Suprapubic skin (tissue), 4 donors: Measurements from ENCODE around the gene LRIF1. TPM values are rescaled to one million over a fixed set of nuclear protein-coding genes. Genes with fewer than 3 reads are reported as not detected.

Experiments used
- DNase-seq, 2 donors: peaks; one replicate each; pipeline ENCODE4 v3.0.0-alpha.2; 2019; ENCODE audit warnings: low spot score in 2 of 2
- H3K27ac ChIP-seq: fragments of 200-600 bp; sonication (generic); one replicate; pipeline ENCODE4 v1.5.1; 2019
- H3K27me3 ChIP-seq: fragments of 200-600 bp; sonication (generic); one replicate; pipeline ENCODE4 v1.5.1; 2019
- H3K36me3 ChIP-seq: fragments of 200-600 bp; sonication (generic); one replicate; pipeline ENCODE4 v1.5.1; 2019
- H3K4me1 ChIP-seq: fragments of 200-600 bp; sonication (generic); one replicate; pipeline ENCODE4 v1.5.1; 2019
- H3K4me3 ChIP-seq: fragments of 200-600 bp; sonication (generic); one replicate; pipeline ENCODE4 v1.5.1; 2019; ENCODE audit warnings: mild to moderate bottlenecking
- H3K9me3 ChIP-seq: fragments of 200-600 bp; sonication (generic); one replicate; pipeline ENCODE4 v1.5.1; 2019
- EP300 ChIP-seq: sonication (generic); formaldehyde crosslinking; IDR thresholded peaks from one replicate; pipeline ENCODE4 v1.6.1; 2017; ENCODE audit warnings: antibody characterized with exemption
- POLR2A ChIP-seq, 2 donors: fragments of 450-650 bp; IDR thresholded peaks; one replicate each; pipeline ENCODE4 v1.6.1; 2017; ENCODE audit warnings: antibody characterized with exemption in 2 of 2, mild to moderate bottlenecking in 2 of 2, moderate library complexity in 2 of 2
- POLR2AphosphoS5 ChIP-seq, 3 donors: sonication (generic); formaldehyde crosslinking; IDR thresholded peaks; one replicate each; pipeline ENCODE4 v1.6.1; 2017; ENCODE audit warnings: antibody characterized with exemption in 3 of 3
- WGBS: methylation state at CpG from one replicate; pipeline ENCODE4 v1.1.5; 2018; 5-methylcytosine and 5-hydroxymethylcytosine counted together
- total RNA-seq, 4 donors: library from RNA; depleted of rRNA; stranded (reverse); fragments of >200 nt; gene quantifications; one replicate each; pipeline ENCODE4 v1.1.0, GENCODE V29; 2016
- TF ChIP-seq, protein P1 (sequence below), 2 donors: fragments of 200-600 bp in 1 of 2; fragments of 450-650 bp in 1 of 2; sonication (generic) in 1 of 2; IDR thresholded peaks; one replicate each; pipeline ENCODE4 v1.5.1; 2016 to 2019; ENCODE audit warnings: antibody characterized with exemption in 2 of 2, mild to moderate bottlenecking in 1 of 2, moderate library complexity in 1 of 2

LRIF1 gene
- total RNA-seq, 4 donors from 2014 or later, result 7.9 to 11.5 (median 8.7) TPM

DNA sequence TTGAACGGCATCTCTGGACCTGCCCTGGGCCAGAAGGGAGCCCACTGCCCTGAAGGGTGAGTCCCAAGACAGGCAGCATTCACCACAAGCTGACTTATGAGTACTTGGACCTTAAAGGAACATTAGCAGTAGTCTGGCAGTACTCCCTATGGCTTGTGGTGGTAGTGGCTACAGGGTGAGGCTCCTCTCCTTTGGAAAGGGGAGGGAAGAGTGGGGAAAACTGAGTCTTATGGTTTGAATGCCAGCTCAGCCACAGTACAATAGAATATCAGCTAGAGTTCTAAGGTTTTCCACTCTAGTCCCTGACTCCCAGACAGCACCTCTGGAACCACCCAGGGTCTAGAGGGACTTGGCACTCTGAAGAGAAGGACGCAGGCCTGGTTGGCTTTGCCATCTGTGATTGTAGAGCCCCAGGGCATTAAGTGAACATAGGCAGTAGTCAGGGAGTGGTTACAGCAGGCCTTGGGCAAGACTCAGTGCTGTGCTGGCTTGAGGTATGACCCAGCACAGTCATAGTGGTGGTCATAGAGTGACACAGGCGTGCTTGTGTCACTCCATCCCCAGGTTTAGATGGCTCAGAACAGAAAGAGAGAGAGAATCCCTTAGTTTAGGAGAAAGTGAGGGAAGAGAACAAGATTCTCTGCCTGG, 59.7 kb downstream of the LRIF1 start:
- WGBS, result 66% methylated on average over 3 of the region's 3 CpGs

GRCh38 chr1:110902820-110903463, 60.8 kb downstream of the LRIF1 start:
- DNase-seq, result no peak
- no peak overlapping the region for H3K4me3 ChIP-seq
- TF ChIP-seq, protein P1, sequence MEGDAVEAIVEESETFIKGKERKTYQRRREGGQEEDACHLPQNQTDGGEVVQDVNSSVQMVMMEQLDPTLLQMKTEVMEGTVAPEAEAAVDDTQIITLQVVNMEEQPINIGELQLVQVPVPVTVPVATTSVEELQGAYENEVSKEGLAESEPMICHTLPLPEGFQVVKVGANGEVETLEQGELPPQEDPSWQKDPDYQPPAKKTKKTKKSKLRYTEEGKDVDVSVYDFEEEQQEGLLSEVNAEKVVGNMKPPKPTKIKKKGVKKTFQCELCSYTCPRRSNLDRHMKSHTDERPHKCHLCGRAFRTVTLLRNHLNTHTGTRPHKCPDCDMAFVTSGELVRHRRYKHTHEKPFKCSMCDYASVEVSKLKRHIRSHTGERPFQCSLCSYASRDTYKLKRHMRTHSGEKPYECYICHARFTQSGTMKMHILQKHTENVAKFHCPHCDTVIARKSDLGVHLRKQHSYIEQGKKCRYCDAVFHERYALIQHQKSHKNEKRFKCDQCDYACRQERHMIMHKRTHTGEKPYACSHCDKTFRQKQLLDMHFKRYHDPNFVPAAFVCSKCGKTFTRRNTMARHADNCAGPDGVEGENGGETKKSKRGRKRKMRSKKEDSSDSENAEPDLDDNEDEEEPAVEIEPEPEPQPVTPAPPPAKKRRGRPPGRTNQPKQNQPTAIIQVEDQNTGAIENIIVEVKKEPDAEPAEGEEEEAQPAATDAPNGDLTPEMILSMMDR (IDR thresholded peaks at IDR 0.05), result no peak
- TF ChIP-seq POLR2A (IDR thresholded peaks at IDR 0.05) (no peak), EP300 (no peak), POLR2AphosphoS5 (IDR thresholded peaks at IDR 0.05) (no peak)
- H3K27ac ChIP-seq, result no peak overlapping the region
- H3K27me3 ChIP-seq, result no peaks in the 10 kb centered on the region
- H3K9me3 ChIP-seq, result no peaks in the 10 kb centered on the region
- H3K36me3 ChIP-seq, result no peaks in the 10 kb centered on the region
- no peaks in the 10 kb centered on the region for H3K4me1 ChIP-seq
- WGBS, result 78% methylated on average over 5 of the region's 6 CpGs

More for the DNA sequence above, 59.7 kb downstream of the LRIF1 start:
- Histone ChIP-seq H3K4me3 (no peak overlapping the region), H3K9me3 (no peaks in the 10 kb centered on the region), H3K4me1 (no peaks in the 10 kb centered on the region), H3K27ac (no peak overlapping the region), H3K27me3 (no peaks in the 10 kb centered on the region), H3K36me3 (no peaks in the 10 kb centered on the region)
- DNase-seq, result no peak
- TF ChIP-seq POLR2AphosphoS5 (IDR thresholded peaks at IDR 0.05), result no peak
- TF ChIP-seq, protein P1 (IDR thresholded peaks at IDR 0.05), result no peak
- no peak for TF ChIP-seq EP300
- TF ChIP-seq POLR2A (IDR thresholded peaks at IDR 0.05), result no peak

- WGBS, result 80% methylated on average over 1 of the region's 1 CpG
- H3K36me3 ChIP-seq, result no peaks in the 10 kb centered on the region
- H3K9me3 ChIP-seq, result no peaks in the 10 kb centered on the region
- H3K27me3 ChIP-seq, result no peaks in the 10 kb centered on the region
- no peak overlapping the region for H3K4me3 ChIP-seq
- TF ChIP-seq POLR2A (IDR thresholded peaks at IDR 0.05), result no peak
- TF ChIP-seq POLR2AphosphoS5 (IDR thresholded peaks at IDR 0.05), result no peak
- TF ChIP-seq, protein P1 (IDR thresholded peaks at IDR 0.05), result no peak
- TF ChIP-seq EP300, result no peak
- no peaks in the 10 kb centered on the region for H3K4me1 ChIP-seq
- no peak for DNase-seq
- no peak overlapping the region for H3K27ac ChIP-seq
Measured at GRCh38 chr1:110899458-110899843, 64.3 kb downstream of the LRIF1 start.

- Histone ChIP-seq H3K27me3 (no peaks in the 10 kb centered on the region), H3K9me3 (no peaks in the 10 kb centered on the region), H3K27ac (no peak overlapping the region), H3K36me3 (no peaks in the 10 kb centered on the region), H3K4me3 (no peak overlapping the region), H3K4me1 (no peaks in the 10 kb centered on the region)
- TF ChIP-seq POLR2AphosphoS5 (IDR thresholded peaks at IDR 0.05), result no peak
- TF ChIP-seq, protein P1 (IDR thresholded peaks at IDR 0.05), result no peak
- TF ChIP-seq EP300, result no peak
- no peak for TF ChIP-seq POLR2A (IDR thresholded peaks at IDR 0.05)
- WGBS, result 51% methylated on average over 3 of the region's 3 CpGs
- no peak for DNase-seq
Measured at GRCh38 chr1:110898734-110899457, 64.8 kb downstream of the LRIF1 start.

DNA sequence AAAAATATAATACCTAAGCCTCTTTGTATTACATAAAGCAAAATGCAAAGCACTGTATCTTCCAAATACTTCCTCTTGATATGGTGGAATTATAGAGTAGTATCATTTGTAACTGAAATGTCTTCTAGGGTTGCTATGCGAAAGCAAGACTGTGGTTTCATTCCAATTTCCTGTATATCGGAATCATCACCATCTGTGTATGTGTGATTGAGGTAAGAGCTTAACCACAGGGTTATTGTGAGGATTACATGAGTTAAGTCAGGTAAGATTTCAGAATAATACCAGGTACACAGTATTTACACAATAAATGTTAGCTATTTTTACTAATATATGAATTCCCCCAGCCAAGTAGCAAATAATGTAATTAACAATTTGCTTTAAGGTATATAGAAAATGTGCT, 66.0 kb downstream of the LRIF1 start:
- no peaks in the 10 kb centered on the region for H3K36me3 ChIP-seq
- H3K27ac ChIP-seq, result no peak overlapping the region
- H3K27me3 ChIP-seq, result no peaks in the 10 kb centered on the region
- H3K4me1 ChIP-seq, result no peaks in the 10 kb centered on the region
- no peak overlapping the region for H3K4me3 ChIP-seq
- H3K9me3 ChIP-seq, result no peaks in the 10 kb centered on the region
- DNase-seq, result no peak
- TF ChIP-seq POLR2AphosphoS5 (IDR thresholded peaks at IDR 0.05) (no peak), POLR2A (IDR thresholded peaks at IDR 0.05) (no peak), EP300 (no peak)
- TF ChIP-seq, protein P1 (IDR thresholded peaks at IDR 0.05), result no peak
- WGBS, result 92% methylated on average over 2 of the region's 2 CpGs
